Measurements from ENCODE around the gene SLC1A2.
"Not testable (repeated sequence)": the region's sequence is repeated elsewhere in the genome, so short reads cannot be mapped to it uniquely, and the experiment has no call there.

SLC1A2 gene

DNA sequence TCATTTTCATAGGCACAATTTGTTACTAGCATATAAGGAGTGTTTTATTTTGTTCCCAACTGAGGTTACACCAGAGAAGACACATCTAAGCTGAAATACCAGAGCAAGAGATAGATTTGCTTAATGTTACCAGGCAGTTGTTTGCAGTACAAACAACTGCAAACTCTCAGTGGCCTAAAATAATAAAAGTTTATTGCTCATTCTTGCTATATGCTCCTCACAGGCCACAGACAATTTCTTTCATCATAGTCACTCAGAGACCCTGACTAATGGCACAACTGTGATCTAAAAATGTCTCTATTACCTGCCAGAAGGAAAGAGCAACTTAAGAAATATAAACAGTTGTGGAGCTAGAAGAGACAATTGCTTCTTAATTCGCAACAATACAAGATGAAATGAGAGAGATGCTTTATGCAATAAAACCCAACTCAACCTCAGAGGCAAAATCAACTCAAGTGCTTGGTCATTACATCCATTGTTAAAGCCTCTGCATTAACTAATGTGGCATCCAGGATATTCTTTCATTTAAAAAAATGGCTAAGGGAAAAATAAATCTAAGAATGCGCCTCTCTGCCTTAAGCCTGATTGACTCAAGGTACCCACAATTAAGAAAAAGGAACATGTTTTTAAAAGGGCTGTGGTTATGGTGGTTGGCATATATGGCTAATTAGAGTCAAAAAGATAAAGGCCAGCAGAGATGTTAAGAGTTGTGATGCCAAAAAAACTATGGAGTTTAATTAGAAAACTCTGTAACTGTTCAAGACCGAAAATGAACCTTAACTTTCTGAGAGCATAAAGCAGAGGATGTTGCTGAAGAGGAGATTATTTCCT, 176.7 kb downstream of the SLC1A2 start:
- DNase-seq (ENCODE audit: low read depth, low spot score) = peak; percentile 59

DNA sequence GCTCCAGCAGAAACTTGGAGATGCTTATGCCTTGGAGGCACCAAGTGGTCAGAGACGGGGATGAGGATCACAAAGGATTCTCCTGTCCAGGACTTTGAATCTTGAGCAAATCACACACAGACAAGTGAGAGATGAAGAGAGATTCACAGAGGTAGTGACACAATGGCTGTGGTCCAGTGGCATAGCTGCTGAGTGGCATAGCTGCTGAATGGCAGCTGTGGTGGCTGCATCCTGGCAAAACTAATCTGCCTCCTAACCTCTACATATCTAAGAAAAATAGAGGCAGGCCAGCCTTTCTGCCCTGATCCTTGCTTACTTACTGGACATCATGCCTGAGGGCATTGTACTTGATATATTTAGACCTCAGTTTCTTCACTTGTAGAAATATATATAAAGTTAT, 177.8 kb downstream of the SLC1A2 start:
- no peak for DNase-seq (ENCODE audit: low read depth, low spot score)

DNA sequence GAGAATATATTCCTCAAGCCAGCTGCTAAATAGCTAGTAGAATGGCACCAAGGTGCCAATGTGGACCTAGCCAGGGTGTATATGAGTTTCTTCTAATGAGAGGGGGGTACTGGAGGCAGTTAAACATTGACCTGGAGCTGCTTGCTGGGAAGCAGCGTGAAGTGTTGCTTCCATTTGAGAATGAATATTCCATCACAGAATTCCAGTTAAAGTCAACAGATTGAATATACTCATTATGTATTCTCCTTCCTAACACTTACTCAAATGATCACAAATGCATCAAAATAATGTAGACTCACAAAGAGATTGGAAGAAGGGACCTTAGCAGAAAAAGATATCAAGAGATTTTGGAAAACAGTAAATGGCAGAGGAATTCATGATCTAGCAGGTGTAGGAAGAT, 178.3 kb downstream of the SLC1A2 start:
- no peak for DNase-seq (ENCODE audit: low read depth, low spot score)

DNA sequence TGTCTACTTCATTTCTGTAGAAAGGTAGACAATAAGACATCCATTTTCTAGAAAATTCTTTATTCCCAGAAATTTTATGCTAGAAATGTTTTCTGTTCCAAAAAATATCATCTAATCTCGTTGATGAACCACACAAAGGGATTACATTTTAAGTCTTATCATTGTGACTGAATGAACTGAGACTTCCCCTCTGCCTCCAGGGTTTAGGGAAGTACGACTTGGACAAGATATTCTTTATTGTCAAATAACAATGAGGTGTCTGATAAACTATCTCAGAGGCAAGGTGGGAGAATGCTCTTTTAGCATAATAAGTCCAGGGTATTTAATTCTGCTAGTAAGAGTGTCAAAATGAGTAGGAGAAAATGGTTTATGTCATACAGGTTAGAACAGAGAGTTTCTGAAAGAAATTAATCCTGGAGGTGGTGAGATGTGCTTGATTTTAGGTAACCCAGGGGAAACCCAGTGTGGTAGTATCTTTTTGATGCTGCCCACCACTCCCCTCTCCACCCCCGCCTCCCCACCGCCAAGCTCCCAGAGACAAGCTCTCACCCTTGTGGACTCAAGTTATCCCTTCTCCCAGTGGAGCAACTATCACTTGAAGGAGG, 179.8 kb downstream of the SLC1A2 start:
- no peak for DNase-seq (ENCODE audit: low read depth, low spot score)

DNA sequence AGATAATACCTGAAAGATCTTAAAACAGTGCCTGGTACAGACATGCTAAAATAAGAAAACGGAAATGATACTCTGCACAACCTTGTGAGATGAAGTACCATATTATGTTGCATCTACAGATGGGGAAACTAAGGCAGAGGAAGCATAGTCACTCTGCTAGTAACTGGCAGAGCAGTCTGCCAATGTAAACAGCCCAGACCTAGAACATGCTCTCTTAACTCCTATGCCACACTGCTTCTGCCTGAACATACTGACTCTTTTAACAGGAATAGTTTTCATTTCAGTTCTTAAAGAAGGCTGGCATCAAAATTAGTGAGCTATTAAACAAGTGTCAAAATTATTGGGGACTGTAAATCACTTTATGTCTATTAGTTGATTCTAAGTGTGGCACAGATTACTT, 180.5 kb downstream of the SLC1A2 start:
- DNase-seq (ENCODE audit: low read depth, low spot score) = no peak

DNA sequence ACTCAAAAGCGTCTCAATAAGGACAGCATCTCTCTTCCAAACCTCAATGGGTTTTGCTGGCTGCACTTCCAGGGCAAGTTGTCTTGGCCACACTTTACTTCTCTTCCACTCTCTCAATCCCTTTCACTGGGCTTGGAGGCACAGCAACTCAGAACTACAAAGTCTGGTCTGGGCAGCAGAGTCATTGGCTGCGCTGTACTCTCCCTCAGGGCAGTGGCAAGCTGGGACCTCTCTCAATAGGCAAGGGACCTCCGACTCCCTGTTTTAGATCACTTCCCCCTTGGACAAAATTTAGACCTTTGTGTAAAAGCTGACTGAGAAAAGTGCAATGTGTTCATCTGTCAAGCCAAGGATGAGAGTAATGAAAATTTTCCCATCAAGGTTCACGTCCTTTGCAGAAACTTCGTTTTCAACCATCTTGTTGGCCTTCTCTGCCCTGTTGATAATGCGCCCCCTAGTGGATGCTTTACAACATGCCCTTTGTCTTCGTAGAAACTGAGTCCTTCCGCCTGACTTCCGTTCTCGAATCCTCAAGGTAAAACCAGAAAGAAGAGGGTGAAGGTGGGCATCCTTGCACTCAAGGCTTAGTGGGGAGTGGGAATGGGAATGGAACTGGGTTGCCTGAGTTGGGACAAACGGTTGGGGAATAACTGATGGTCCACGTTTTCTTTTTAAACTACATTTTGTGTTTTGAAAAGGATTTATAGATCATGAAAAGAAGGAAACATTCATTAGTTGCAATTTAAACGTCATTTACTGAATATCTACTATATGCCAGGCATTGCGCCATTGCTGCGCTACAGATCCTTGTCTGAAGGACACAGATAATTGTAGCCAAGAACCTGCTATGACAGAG, 181.3 kb downstream of the SLC1A2 start:
- peak; percentile 36 for DNase-seq (ENCODE audit: low read depth, low spot score)

DNA sequence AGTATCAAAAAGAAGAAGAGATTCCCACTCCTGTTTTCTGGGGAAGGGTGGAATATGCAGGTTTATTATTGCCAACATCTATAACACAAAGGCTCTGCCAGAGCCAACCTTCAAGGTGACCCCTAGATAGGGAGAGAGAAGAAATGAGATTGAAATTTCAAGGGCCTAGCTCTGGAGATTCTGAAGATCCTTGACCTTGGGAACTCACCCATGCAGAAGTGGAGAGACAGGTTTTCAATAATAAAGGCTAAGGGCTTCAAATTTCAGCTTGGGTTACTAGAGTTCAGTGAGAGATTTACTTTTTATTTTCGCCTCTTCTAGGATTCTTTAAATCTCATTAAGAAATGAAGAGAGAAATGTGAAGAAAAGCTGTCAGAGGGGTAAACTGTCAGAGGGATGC, 182.0 kb downstream of the SLC1A2 start:
- no peak for DNase-seq (ENCODE audit: low read depth, low spot score)

DNA sequence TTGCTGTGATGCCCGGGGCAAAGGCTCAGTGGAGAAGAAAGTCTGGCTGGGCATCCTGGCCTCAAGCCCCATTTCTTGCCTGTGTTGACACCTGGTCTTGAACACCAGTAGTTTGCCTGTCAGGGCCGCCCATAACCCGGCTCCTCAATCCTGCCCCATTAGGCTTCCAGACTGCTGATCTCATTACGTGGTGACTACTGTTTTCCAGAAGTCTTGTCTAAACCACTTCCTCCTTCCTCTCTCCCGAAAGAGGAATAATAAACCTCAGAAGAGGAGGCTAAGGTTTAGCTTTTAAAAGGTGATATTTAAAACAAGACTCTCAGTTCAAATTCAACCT, 182.7 kb downstream of the SLC1A2 start:
- peak; percentile 72 for DNase-seq (ENCODE audit: low read depth, low spot score)

DNA sequence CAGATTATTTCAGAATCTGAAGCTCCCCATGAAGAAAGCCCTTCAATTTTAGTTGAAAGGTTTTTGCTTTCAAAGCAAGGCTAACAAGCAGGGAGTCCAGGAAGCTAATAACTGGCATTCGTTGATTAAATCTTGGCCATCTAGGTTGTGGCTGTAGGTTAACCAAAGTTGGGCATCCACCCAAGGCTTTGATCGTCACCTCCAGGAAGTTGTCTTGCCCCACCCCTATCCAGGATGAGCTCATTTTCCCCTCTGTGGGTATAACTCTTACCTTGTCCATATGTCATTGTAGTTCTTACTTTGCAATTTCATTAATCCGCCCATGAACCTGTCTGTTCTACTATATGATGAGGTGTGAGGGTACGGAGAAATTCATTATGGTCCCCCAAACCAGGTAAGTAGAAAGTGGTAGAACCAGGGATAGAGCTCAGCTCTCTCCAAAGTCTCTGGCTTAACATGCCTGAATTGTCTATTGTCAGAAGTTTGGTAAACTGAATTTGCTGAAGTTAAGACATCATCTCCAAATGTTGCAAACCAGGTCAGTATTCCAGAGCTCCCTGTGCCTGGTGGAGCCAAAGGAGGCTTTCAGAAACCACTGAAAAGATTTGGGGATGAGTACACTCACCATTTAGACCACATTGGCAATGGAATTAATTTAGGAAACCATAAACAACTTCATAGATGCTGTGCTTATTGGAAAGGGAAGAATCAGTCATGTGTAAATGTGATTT, 183.3 kb downstream of the SLC1A2 start:
- peak; percentile 84 for DNase-seq (ENCODE audit: low read depth, low spot score)

DNA sequence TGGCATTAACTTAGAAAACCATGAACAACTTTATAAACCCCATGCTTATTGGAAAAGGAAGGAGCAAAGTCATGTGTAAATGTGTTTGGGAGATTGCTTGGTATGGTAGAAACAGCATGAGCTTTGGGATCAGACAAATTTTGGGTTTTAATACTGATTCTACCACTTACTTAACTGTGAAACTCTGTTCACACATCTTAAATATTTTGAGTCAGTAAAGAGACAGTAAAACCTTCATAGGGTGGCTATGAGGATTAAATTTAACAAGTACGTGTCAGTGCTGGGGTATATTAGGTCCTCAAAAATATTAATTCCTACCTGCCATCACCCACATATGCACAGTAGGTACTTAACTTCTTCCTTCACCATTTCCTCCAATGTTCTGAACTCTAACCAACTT, 183.9 kb downstream of the SLC1A2 start:
- DNase-seq (ENCODE audit: low read depth, low spot score) = no peak

DNA sequence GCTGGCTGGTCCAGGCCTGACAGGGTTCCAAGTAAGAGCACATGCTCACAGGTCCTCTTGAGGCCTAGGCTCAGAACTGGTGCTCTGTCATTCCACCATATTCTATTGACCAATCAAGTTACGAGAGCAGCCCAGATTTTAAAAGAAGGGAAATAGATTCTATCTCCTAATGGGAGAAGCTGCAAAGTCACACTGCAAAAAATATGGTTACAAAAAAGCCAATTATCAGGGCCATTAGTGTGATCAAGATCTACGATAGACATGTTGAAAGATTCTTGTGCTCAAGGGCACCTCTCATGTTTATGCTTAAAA, 184.2 kb downstream of the SLC1A2 start:
- no peak for DNase-seq (ENCODE audit: low read depth, low spot score)

DNA sequence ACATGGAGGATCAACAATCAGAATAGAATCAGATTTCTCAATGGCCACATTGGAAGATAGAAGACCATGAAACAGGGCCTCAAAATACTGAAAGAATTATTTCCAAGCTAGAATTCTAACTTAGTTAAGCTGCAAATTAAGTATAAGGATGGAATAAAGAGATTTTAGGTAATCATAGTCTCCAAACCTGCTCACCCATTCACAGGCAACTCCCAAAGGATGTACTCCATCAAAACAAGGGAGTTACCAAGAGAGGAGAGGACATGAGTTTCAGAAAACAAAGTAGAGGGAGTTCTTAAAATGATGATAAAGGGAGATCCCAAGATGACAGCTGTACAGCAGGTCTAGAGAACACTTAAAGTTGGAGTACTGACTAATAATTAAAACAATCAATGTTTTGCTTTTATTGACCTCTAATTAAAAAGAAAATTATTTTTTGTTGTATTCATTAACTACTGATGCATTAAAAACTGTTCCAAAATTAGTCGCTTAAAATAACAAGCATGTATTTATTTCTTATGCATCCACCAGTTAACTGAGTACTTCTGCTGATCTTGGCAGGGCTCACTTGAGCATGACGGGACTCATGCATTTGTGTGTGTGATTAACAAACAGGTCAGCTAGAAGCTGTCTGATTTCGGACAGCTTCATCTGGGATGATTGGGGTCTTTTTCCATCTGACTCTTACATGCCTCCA, 184.8 kb downstream of the SLC1A2 start:
- DNase-seq (ENCODE audit: low read depth, low spot score) = peak; percentile 29

DNA sequence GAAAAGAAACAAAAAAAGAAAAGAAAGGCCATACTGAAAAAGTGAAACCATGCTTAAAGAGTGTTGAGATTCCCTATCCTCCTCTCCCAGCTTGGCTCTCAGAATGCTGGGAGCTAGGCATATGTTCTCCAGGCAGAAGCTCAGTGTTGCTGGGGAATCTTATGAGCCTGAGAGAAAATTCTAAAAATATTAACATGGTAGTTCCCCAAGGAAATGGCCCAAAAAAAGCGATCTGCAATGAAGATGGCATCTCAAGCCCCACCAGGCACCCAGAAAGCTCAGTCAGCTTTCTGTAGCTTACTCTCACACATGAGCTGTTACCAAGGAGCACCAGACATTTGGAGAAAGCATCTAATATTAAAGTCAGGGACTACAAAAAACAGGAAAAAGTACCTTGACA, 185.8 kb downstream of the SLC1A2 start:
- DNase-seq (ENCODE audit: low read depth, low spot score) = no peak

DNA sequence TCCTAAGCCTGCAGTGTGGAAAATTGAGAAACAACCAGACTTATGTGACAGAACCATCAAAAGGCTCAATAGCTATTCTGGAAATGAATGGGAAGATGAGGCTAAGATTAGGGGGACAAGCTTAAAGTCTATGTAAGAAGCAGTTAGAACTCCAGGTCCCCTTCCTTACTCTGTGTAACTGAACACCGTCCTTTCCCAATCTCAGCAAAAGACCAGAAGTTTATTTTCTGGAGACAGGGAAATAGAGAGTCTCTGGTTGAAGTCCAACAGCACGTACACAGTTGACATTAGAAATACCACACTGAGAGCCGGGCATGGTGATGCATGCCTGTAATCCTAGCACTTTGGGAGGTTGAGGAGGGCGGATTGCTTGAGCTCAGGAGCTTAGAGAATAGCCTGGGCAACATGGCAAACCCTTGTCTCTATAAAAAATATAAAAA, 186.4 kb downstream of the SLC1A2 start:
- DNase-seq (ENCODE audit: low read depth, low spot score) = no peak

DNA sequence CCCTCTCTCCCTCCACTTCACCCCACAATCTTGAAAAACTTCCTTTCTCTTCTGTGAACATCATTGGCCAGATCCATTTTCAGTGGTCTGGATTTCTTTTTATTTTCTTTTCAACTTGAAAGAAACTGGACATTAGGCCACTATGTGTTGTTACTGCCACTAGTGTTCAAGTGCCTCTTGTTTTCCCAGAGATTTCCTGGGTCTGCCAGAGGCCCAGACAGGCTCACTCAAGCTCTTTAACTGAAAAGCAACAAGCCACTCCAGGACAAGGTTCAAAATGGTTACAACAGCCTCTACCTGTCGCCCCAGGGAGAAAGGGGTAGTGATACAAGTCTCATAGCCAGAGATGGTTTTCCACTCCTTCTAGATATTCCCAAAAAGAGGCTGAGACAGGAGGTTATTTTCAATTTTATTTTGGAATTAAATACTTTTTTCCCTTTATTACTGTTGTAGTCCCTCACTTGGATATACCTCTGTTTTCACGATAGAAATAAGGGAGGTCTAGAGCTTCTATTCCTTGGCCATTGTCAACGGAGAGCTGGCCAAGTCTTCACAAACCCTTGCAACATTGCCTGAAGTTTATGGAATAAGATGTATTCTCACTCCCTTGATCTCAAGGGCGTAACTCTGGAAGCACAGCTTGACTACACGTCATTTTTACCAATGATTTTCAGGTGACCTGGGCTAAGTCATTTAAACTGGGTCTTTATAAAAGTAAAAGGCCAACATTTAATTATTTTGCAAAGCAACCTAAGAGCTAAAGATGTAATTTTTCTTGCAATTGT, 188.1 kb downstream of the SLC1A2 start:
- DNase-seq (ENCODE audit: low read depth, low spot score) = no peak

DNA sequence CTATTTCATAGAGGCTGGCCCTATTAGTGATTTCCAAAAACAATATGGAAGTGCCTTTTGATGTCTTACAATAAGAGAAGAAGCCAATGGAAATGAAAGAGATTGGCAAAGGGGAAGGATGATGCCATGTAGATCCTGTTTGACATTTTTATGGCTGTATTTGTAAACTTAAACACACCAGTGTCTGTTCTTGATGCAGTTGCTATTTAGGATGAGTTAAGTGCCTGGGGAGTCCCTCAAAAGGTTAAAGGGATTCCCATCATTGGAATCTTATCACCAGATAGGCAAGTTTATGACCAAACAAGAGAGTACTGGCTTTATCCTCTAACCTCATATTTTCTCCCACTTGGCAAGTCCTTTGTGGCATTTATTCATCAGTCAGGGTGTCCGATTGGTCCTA, 189.0 kb downstream of the SLC1A2 start:
- DNase-seq (ENCODE audit: low read depth, low spot score) = no peak

DNA sequence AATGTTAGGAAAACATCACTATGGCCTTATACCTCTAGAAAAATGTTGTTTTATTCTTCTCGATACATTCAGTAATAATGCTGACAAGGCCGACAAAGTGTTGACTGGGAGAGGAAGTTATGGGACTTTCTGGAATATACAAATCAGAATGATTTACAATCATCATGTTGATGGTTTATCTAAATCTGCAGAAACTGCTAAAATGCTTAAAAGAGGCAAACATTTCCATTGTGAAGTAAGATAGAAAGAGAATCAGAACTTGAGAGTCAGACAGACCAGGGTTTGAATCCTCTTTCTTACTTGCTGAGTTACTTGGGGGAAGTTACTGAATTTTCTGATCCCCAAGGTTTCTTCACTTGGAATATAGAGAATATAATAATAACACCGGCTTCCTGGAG, 191.0 kb downstream of the SLC1A2 start:
- DNase-seq (ENCODE audit: low read depth, low spot score) = no peak

DNA sequence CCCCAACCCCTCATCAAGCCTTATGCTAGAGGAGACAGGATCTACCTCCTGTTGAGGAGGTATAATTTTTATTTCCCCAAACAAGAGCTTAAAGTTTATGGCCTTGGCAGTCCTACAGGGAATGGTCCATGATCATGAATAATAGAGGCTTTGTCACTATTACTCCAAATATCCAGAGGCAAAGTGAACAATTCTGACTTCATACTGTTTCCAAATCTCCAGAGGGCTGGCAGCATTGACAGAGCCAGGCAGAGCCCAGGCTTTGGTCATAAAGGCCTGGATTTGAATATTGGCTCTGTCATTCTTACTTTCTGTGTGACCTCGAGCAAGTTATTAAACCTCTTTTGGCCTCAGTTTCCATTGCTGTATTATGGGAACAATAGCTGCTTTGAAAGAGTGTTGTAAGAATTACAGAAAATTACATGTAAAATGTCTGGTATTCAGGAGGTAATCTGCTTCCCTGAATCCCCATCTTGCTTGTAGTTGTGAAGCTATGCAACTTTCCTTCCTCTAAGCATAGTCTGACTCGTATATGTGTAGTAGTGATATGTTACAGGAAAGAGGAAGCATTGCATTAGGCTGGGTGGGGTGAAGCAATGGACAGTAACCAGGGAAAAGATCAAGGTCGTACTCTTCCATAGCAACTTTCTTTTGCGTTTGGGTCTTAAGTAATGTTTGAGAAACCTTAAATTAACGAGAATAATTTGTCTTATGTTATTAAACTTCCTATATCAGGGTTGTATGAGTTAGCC, 191.6 kb downstream of the SLC1A2 start:
- DNase-seq (ENCODE audit: low read depth, low spot score) = no peak

DNA sequence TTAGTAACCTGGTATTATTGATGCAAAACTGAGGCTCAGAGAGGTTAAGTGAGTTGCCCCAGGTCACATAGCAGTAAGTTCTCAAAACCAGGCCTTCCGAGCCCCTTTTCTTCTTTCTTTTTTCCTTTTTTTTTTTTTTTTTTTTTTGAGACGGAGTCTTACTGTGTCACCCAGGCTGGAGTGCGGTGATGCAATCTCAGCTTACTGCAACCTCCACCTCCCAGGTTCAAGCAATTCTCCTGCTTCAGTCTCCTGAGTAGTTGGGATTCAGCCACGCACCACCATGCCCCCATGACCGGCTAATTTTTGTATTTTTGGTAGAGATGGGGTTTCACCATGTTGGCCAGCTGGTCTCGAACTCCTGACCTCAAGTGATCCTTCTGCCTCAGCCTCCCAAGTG, 192.6 kb downstream of the SLC1A2 start:
- DNase-seq (ENCODE audit: low read depth, low spot score) = not testable (repeated sequence)

DNA sequence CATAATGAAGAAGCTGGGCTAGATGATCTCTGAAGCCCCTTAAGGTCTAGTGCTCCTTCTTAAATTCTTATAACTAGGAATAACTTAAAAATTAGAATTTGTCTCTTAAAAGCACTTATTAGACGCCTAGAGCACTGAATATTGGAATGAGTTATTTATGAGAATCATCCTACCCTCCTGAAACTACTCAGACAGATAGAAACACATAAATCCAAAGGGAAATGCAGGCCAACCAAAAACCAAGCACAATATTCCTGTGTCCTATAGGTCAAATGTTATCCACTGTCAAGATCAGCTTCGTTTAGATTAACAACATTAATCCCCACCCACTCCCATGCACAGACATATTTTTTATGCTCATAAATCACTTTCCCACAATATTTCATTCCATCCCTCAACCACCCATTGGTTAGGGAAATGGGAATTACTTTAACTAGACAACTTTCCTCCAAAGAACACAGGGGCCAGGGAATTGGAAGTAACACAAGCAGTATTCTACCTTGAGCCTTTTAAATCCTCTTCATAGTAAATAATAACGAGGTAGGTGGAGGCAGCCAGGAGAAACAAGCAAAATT, 193.3 kb downstream of the SLC1A2 start:
- DNase-seq (ENCODE audit: low read depth, low spot score) = no peak

Data from astrocyte of the hippocampus (primary cell).